ACC112 (cell line): ENCODE results near the gene HOXD10.
A peak's percentile ranks its signal among the peaks of the same experiment; 100 is the strongest.

Source experiments
- H2AFZ ChIP-seq: fragments of 200-600 bp; sonication (generic); one replicate; pipeline ENCODE4 v1.6.0; 2017; ENCODE audit warnings: antibody characterized with exemption, low read length; ENCODE audit not compliant: unreplicated experiment
- H3K27ac ChIP-seq: fragments of 200-600 bp; sonication (generic); 2 replicates; pipeline ENCODE4 v1.5.1; 2014; ENCODE audit warnings: low read depth, mild to moderate bottlenecking, antibody characterized with exemption, low read length, moderate library complexity
- H3K27me3 ChIP-seq: fragments of 200-600 bp; sonication (generic); 2 replicates; pipeline ENCODE4 v1.6.1; 2014; ENCODE audit warnings: mild to moderate bottlenecking, antibody characterized with exemption, low read length, moderate library complexity, mixed read lengths; ENCODE audit not compliant: insufficient read depth
- H3K36me3 ChIP-seq: fragments of 200-600 bp; sonication (generic); 2 replicates; pipeline ENCODE4 v1.6.1; 2016; ENCODE audit warnings: mild to moderate bottlenecking, antibody characterized with exemption, low read length, moderate library complexity, mixed read lengths; ENCODE audit not compliant: insufficient read depth
- H3K4me1 ChIP-seq: fragments of 200-600 bp; sonication (generic); one replicate; pipeline ENCODE4 v1.6.1; 2016; ENCODE audit warnings: low read length, mixed read lengths; ENCODE audit not compliant: insufficient read depth, unreplicated experiment, control insufficient read depth
- H3K4me3 ChIP-seq: fragments of 200-600 bp; sonication (generic); 2 replicates; pipeline ENCODE4 v1.5.1; 2014; ENCODE audit warnings: mild to moderate bottlenecking, low read depth, low read length
- H3K79me2 ChIP-seq: fragments of 200-600 bp; sonication (generic); one replicate; pipeline ENCODE4 v1.6.0; 2016; ENCODE audit warnings: low read length; ENCODE audit not compliant: control insufficient read depth, unreplicated experiment, insufficient read depth

HOXD10 gene

GRCh38 chr2:176076796-176077195, 39.8 kb upstream of the HOXD10 start:
- no peaks in the 10 kb centered on the region for H3K4me1 ChIP-seq
- H3K36me3 ChIP-seq = no peaks in the 10 kb centered on the region
- H3K27me3 ChIP-seq = peaks cover 97% of the 10 kb centered on the region

GRCh38 chr2:176078541-176079284, 37.9 kb upstream of the HOXD10 start:
- Histone ChIP-seq H3K4me1 (no peaks in the 10 kb centered on the region), H3K4me3 (peak overlapping the region; percentile 37; the same call in 1 of the 2 replicates), H3K79me2 (no peaks in the 10 kb centered on the region), H3K36me3 (no peaks in the 10 kb centered on the region), H3K27ac (no peak overlapping the region), H2AFZ (no peak overlapping the region), H3K27me3 (peaks cover 97% of the 10 kb centered on the region)

More at GRCh38 chr2:176076796-176077195, 39.8 kb upstream of the HOXD10 start:
- Histone ChIP-seq H3K27ac (no peak overlapping the region), H2AFZ (no peak overlapping the region), H3K79me2 (no peaks in the 10 kb centered on the region), H3K4me3 (no peak overlapping the region)

- H3K4me3 ChIP-seq = peak overlapping the region; percentile 37; the same call in 1 of the 2 replicates
- H2AFZ ChIP-seq = no peak overlapping the region
- no peak overlapping the region for H3K27ac ChIP-seq
- H3K27me3 ChIP-seq = peaks cover 97% of the 10 kb centered on the region
- H3K79me2 ChIP-seq = no peaks in the 10 kb centered on the region
- H3K4me1 ChIP-seq = no peaks in the 10 kb centered on the region
- H3K36me3 ChIP-seq = no peaks in the 10 kb centered on the region
Measured at GRCh38 chr2:176079285-176079830, 37.2 kb upstream of the HOXD10 start.

- Histone ChIP-seq H3K27me3 (peaks cover 97% of the 10 kb centered on the region), H3K4me3 (peak overlapping the region; percentile 51)
Measured at GRCh38 chr2:176079831-176080539, 36.6 kb upstream of the HOXD10 start.

GRCh38 chr2:176080540-176081375, 35.8 kb upstream of the HOXD10 start:
- Histone ChIP-seq H3K79me2 (no peaks in the 10 kb centered on the region), H3K27ac (no peak overlapping the region), H3K4me1 (no peaks in the 10 kb centered on the region), H3K27me3 (peaks cover 97% of the 10 kb centered on the region), H3K4me3 (peak overlapping the region; percentile 51), H2AFZ (no peak overlapping the region), H3K36me3 (no peaks in the 10 kb centered on the region)

More at GRCh38 chr2:176079831-176080539, 36.6 kb upstream of the HOXD10 start:
- no peaks in the 10 kb centered on the region for H3K79me2 ChIP-seq
- H3K27ac ChIP-seq = no peak overlapping the region
- no peaks in the 10 kb centered on the region for H3K36me3 ChIP-seq
- no peaks in the 10 kb centered on the region for H3K4me1 ChIP-seq
- no peak overlapping the region for H2AFZ ChIP-seq

- Histone ChIP-seq H3K79me2 (no peaks in the 10 kb centered on the region), H3K27me3 (peaks cover 97% of the 10 kb centered on the region), H3K27ac (no peak overlapping the region), H2AFZ (no peak overlapping the region), H3K36me3 (no peaks in the 10 kb centered on the region), H3K4me1 (no peaks in the 10 kb centered on the region), H3K4me3 (no peak overlapping the region)
Measured at GRCh38 chr2:176081376-176081836, 35.2 kb upstream of the HOXD10 start.

GRCh38 chr2:176081837-176082524, 34.6 kb upstream of the HOXD10 start:
- no peaks in the 10 kb centered on the region for H3K79me2 ChIP-seq
- no peak overlapping the region for H3K27ac ChIP-seq
- no peak overlapping the region for H3K4me3 ChIP-seq
- no peaks in the 10 kb centered on the region for H3K4me1 ChIP-seq
- peaks cover 97% of the 10 kb centered on the region for H3K27me3 ChIP-seq
- H3K36me3 ChIP-seq = no peaks in the 10 kb centered on the region
- no peak overlapping the region for H2AFZ ChIP-seq

GRCh38 chr2:176082525-176082823, 34.1 kb upstream of the HOXD10 start:
- H3K27ac ChIP-seq = no peak overlapping the region
- H3K4me3 ChIP-seq = no peak overlapping the region
- H2AFZ ChIP-seq = no peak overlapping the region
- peaks cover 97% of the 10 kb centered on the region for H3K27me3 ChIP-seq
- H3K36me3 ChIP-seq = no peaks in the 10 kb centered on the region
- H3K4me1 ChIP-seq = no peaks in the 10 kb centered on the region
- no peaks in the 10 kb centered on the region for H3K79me2 ChIP-seq

- Histone ChIP-seq H3K27me3 (peaks cover 97% of the 10 kb centered on the region), H3K27ac (no peak overlapping the region), H3K36me3 (no peaks in the 10 kb centered on the region), H3K79me2 (no peaks in the 10 kb centered on the region), H3K4me1 (no peaks in the 10 kb centered on the region), H2AFZ (no peak overlapping the region), H3K4me3 (no peak overlapping the region)
Measured at GRCh38 chr2:176082824-176083751, 33.5 kb upstream of the HOXD10 start.
